Prostate gland (tissue), 2 donors: Measurements from ENCODE around the gene SLC52A3.

ENCODE experiments used
- POLR2AphosphoS5 ChIP-seq: sonication (generic); formaldehyde crosslinking; IDR thresholded peaks from one replicate; pipeline ENCODE4 v1.6.1; 2017; ENCODE audit warnings: antibody characterized with exemption
- TF ChIP-seq, protein P1 (sequence below), 4 experiments: fragments of 200-600 bp in 2 of 4; fragments of 450-650 bp in 2 of 4; sonication (generic) in 2 of 4; IDR thresholded peaks; 1 replicate in 3 of 4; 2 replicates in 1 of 4; pipeline ENCODE4 v1.5.1; 2016 to 2019; ENCODE audit warnings: antibody characterized with exemption in 4 of 4, mild to moderate bottlenecking in 2 of 4, moderate library complexity in 2 of 4

GRCh38 chr20:815914-816606, 47.8 kb upstream of the SLC52A3 start:
- TF ChIP-seq, protein P1, sequence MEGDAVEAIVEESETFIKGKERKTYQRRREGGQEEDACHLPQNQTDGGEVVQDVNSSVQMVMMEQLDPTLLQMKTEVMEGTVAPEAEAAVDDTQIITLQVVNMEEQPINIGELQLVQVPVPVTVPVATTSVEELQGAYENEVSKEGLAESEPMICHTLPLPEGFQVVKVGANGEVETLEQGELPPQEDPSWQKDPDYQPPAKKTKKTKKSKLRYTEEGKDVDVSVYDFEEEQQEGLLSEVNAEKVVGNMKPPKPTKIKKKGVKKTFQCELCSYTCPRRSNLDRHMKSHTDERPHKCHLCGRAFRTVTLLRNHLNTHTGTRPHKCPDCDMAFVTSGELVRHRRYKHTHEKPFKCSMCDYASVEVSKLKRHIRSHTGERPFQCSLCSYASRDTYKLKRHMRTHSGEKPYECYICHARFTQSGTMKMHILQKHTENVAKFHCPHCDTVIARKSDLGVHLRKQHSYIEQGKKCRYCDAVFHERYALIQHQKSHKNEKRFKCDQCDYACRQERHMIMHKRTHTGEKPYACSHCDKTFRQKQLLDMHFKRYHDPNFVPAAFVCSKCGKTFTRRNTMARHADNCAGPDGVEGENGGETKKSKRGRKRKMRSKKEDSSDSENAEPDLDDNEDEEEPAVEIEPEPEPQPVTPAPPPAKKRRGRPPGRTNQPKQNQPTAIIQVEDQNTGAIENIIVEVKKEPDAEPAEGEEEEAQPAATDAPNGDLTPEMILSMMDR (IDR thresholded peaks at IDR 0.05): peak; percentile 92 to 97 (median 94)
- no peak for TF ChIP-seq POLR2AphosphoS5
